Glutamatergic neuron (in vitro differentiated cells): ENCODE data around the gene RANBP3L. TPM values are rescaled to one million over a fixed set of nuclear protein-coding genes. Genes with fewer than 3 reads are reported as not detected.
A peak's percentile ranks its signal among the peaks of the same experiment; 100 is the strongest.
"Not testable (repeated sequence)": the region's sequence is repeated elsewhere in the genome, so short reads cannot be mapped to it uniquely, and the experiment has no call there.

Experiments
- DNase-seq: peaks from one replicate; pipeline ENCODE4 v3.0.0; 2022
- H3K27ac Mint-ChIP-seq: one replicate; pipeline ENCODE4 v1.8.0; 2020; ENCODE audit warnings: mild to moderate bottlenecking, mixed read lengths, inconsistent platforms; ENCODE audit not compliant: unreplicated experiment
- H3K27me3 Mint-ChIP-seq: one replicate; pipeline ENCODE4 v1.8.0; 2020; ENCODE audit warnings: mild to moderate bottlenecking, moderate library complexity, mixed read lengths, inconsistent platforms; ENCODE audit not compliant: unreplicated experiment
- H3K36me3 Mint-ChIP-seq: one replicate; pipeline ENCODE4 v1.8.0; 2020; ENCODE audit warnings: mild to moderate bottlenecking, mixed read lengths, inconsistent platforms; ENCODE audit not compliant: unreplicated experiment
- H3K4me1 Mint-ChIP-seq: one replicate; pipeline ENCODE4 v1.8.0; 2020; ENCODE audit warnings: mild to moderate bottlenecking, low read depth, mixed read lengths, inconsistent platforms; ENCODE audit not compliant: unreplicated experiment
- H3K4me3 Mint-ChIP-seq: one replicate; pipeline ENCODE4 v1.8.0; 2020; ENCODE audit warnings: mild to moderate bottlenecking, mixed read lengths, inconsistent platforms; ENCODE audit not compliant: unreplicated experiment
- H3K9me3 Mint-ChIP-seq: one replicate; pipeline ENCODE4 v1.8.0; 2020; ENCODE audit warnings: mild to moderate bottlenecking, moderate library complexity, mixed read lengths, inconsistent platforms; ENCODE audit not compliant: unreplicated experiment
- long read RNA-seq: library from polyadenylated mRNA; unstranded; transcript quantifications from one replicate; pipeline ENCODE4 v2.0.0, GENCODE V29; 2020; ENCODE audit not compliant: unreplicated experiment
- total RNA-seq: library from RNA; stranded (reverse); fragmentation: NEBNext Ultra II Directional; extraction: Animal tissue kit (Norgen Biotek cat#: 25700); gene quantifications from one replicate; pipeline ENCODE4 v1.2.1, GENCODE V29; 2021; ENCODE audit not compliant: unreplicated experiment
- TF ChIP-seq, protein P1 (sequence below): fragments of 200-600 bp; sonication (generic); IDR thresholded peaks from one replicate; pipeline ENCODE4 v1.5.0; 2021; ENCODE audit not compliant: partially characterized antibody, unreplicated experiment

RANBP3L gene, protein sequence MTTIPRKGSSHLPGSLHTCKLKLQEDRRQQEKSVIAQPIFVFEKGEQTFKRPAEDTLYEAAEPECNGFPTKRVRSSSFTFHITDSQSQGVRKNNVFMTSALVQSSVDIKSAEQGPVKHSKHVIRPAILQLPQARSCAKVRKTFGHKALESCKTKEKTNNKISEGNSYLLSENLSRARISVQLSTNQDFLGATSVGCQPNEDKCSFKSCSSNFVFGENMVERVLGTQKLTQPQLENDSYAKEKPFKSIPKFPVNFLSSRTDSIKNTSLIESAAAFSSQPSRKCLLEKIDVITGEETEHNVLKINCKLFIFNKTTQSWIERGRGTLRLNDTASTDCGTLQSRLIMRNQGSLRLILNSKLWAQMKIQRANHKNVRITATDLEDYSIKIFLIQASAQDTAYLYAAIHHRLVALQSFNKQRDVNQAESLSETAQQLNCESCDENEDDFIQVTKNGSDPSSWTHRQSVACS
- not detected for total RNA-seq
- long read RNA-seq, result 0 reads

DNA sequence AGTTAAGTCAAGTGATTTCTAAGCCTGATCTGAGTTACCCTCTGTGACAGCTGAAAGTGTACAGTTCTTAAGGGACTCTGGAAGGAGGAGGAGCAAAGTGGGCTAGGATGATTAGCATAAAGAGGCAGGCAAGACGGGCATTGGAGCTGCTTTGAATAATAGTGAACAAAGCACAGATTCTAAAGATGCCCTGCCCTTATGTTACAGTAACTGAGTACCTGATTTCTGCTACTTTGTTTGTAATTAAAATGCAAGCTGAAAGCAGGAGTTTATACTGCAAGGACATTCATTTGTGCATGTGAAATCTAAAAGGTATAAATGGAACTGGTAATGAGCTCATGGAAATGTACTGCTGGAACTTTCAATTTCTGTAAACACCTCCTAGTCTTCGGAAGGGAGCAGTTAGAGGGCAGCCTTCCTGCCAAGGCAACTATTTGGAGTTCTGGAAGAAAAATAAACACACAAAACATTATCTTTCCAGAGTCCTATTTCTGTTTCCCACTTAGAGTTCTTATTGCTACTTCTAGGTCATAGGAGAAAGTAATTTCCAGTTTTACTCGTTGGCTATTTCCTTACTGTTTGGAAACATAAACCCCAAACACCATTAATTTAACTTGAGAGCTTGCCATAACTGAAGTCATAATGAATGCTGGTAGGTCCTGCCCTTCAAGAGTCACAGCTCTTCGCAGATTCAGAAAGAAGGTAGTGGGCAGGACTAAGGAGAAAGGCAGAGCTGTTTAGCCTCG lies at the start of gene RANBP3L:
TSS of gene RANBP3L (minus strand) at position 45 of the 746 bp plus-strand sequence. CDS start 486 bp downstream, outside the sequence.
- Mint-ChIP-seq H3K4me3 (no peak within 1 kb of the TSS), H3K4me1 (peaks cover 13% of the 10 kb centered on the region), H3K27ac (peak within 1 kb of the TSS; percentile 38), H3K27me3 (peaks cover 3% of the 10 kb centered on the region), H3K36me3 (no peaks in the 10 kb centered on the region), H3K9me3 (peaks cover 1% of the 10 kb centered on the region)
- no peak for DNase-seq
- TF ChIP-seq, protein P1, sequence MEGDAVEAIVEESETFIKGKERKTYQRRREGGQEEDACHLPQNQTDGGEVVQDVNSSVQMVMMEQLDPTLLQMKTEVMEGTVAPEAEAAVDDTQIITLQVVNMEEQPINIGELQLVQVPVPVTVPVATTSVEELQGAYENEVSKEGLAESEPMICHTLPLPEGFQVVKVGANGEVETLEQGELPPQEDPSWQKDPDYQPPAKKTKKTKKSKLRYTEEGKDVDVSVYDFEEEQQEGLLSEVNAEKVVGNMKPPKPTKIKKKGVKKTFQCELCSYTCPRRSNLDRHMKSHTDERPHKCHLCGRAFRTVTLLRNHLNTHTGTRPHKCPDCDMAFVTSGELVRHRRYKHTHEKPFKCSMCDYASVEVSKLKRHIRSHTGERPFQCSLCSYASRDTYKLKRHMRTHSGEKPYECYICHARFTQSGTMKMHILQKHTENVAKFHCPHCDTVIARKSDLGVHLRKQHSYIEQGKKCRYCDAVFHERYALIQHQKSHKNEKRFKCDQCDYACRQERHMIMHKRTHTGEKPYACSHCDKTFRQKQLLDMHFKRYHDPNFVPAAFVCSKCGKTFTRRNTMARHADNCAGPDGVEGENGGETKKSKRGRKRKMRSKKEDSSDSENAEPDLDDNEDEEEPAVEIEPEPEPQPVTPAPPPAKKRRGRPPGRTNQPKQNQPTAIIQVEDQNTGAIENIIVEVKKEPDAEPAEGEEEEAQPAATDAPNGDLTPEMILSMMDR, result no peak

DNA sequence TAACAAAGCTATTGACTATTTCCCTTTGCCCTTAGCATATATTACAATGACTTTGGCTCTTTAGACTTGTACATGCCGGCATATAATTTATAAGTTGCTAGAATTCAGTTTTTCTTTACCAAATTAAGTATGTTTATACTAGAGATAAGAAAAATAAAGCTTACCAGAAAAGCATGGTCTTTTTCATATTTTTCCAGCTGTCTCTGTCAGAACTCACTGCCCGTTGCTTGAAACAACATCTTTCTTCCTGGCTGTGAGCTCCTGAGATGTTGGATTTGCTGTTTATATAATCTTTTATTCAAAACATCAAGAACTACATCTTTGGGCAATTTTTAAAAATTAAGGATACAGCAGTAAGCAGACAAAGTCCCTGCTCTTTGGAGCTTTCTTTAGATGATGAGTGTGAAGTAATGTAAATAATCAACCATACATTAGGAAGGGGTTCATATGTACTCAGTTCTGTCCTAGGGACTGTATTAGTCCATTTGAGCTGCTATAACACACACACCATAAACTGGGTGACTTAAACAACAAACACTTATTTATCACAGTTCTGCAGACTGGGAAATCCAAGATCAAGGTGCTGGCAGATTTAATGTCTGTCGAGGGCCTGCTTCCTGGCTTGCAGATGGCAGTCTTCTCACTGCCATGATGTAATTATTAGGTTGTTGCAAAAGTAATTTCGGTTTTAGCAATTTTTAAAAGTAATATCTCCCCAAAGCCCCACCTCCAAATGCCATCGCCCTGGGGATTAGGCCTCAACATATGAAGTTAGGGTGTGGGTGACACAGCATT lies 45.4 kb upstream of the RANBP3L start:
- TF ChIP-seq, protein P1, result no peak
- Mint-ChIP-seq H3K27me3 (no peaks in the 10 kb centered on the region), H3K4me1 (no peaks in the 10 kb centered on the region), H3K27ac (no peak overlapping the region), H3K9me3 (no peaks in the 10 kb centered on the region), H3K4me3 (no peak overlapping the region), H3K36me3 (peaks cover 5% of the 10 kb centered on the region)
- DNase-seq, result no peak

DNA sequence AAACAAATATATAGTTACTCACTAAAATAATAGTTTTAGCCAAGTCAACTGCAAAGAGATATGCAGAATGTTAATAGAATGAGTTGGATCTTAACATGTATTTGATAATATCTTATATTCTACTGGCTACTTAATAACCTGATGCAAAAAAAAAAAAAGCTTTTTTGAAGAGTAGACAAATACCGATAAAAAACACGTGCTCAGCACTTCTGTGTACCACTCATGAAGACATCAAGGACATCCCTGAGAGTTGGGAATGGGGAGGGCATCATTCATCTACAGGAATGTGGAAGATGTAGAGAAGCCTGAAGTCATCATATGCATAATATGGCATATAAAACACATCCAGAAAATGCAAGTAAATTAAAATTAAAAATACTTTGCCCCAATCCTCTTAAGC lies 43.2 kb upstream of the RANBP3L start:
- TF ChIP-seq, protein P1, result no peak
- Mint-ChIP-seq H3K4me1 (no peaks in the 10 kb centered on the region), H3K4me3 (no peak overlapping the region), H3K36me3 (peaks cover 5% of the 10 kb centered on the region), H3K9me3 (no peaks in the 10 kb centered on the region), H3K27me3 (no peaks in the 10 kb centered on the region), H3K27ac (no peak overlapping the region)
- no peak for DNase-seq

DNA sequence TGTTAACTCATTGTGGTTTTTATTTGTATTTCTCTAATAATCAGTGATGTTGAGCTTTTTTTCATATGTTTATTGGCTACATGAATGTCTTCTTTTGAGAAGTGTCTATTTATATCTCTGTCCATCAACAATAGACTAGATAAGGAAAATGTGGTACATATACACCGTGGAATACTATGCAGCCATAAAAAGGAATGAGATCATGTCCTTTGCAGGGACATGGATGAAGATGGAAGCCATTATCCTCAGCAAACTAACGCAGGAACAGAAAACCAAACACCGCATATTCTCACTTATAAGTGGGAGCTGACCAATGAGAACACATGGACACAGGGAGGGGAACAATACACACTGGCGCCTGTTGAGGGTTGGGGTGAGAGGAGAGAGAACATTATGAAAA lies 40.0 kb upstream of the RANBP3L start:
- DNase-seq, H3K36me3 Mint-ChIP-seq, H3K4me1 Mint-ChIP-seq, H3K27me3 Mint-ChIP-seq, H3K9me3 Mint-ChIP-seq, H3K4me3 Mint-ChIP-seq, H3K27ac Mint-ChIP-seq: not testable (repeated sequence)

DNA sequence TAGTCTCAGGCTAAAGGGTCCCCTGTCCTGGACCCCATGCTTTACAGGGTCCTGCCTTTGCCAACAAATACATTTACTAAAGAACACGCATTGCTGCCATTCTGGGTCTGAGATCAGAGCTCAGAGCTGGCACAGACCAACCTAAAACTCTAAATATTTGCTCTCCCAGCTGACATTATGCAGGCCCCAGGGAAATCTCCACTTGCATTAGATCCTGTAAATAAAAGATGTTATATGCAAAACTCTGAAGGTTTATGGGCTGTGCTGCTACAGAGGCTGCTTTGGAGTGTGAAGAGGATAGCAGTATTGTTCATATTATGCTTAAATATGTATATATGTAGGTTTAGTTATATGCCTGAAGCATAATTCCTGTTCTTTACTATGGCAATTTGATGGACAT lies 35.9 kb upstream of the RANBP3L start:
- H3K4me3 Mint-ChIP-seq, result no peak overlapping the region
- H3K27me3 Mint-ChIP-seq, result peaks cover 2% of the 10 kb centered on the region
- TF ChIP-seq, protein P1, result no peak
- DNase-seq, result no peak
- peaks cover 2% of the 10 kb centered on the region for H3K36me3 Mint-ChIP-seq
- H3K9me3 Mint-ChIP-seq, result no peaks in the 10 kb centered on the region
- no peak overlapping the region for H3K27ac Mint-ChIP-seq
- no peaks in the 10 kb centered on the region for H3K4me1 Mint-ChIP-seq
